K562 (cell line): ENCODE results near the gene DDAH1. TPM values are rescaled to one million over a fixed set of nuclear protein-coding genes. Genes with fewer than 3 reads are reported as not detected.

ENCODE experiments used
- CHAMP1 ChIP-seq: fragments of 450-650 bp; IDR thresholded peaks from 2 replicates; pipeline ENCODE4 v1.6.1; 2016; ENCODE audit warnings: mild to moderate bottlenecking
- MGA ChIP-seq: fragments of 450-650 bp; IDR thresholded peaks from 2 replicates; pipeline ENCODE4 v1.6.1; 2016; ENCODE audit warnings: mild to moderate bottlenecking, moderate library complexity
- PREB ChIP-seq: sonication (generic); formaldehyde crosslinking; IDR thresholded peaks from 2 replicates; pipeline ENCODE4 v1.8.1; 2023; ENCODE audit warnings: mild to moderate bottlenecking, missing genetic modification reagents
- SPI1 ChIP-seq: IDR thresholded peaks from 2 replicates; pipeline ENCODE4 v1.6.1; 2011; ENCODE audit warnings: low read depth, low read length, control low read depth, borderline replicate concordance
- TAF15 ChIP-seq: fragments of 200-400 bp; formaldehyde crosslinking; IDR thresholded peaks from 2 replicates; pipeline ENCODE4 v1.6.1; 2017; ENCODE audit warnings: mild to moderate bottlenecking, low read depth, low read length, moderate library complexity
- ZBTB49 ChIP-seq: sonication (generic); formaldehyde crosslinking; IDR thresholded peaks from 2 replicates; pipeline ENCODE4 v1.8.0; 2022; ENCODE audit warnings: missing genetic modification reagents, mild to moderate bottlenecking, borderline replicate concordance
- ZNF146 ChIP-seq: IDR thresholded peaks from one replicate; pipeline ENCODE4 v1.6.1; 2018; ENCODE audit warnings: missing compliant biosample characterization; ENCODE audit not compliant: unreplicated experiment
- ZNF511 ChIP-seq: sonication (generic); formaldehyde crosslinking; IDR thresholded peaks from 2 replicates; pipeline ENCODE4 v1.8.0; 2022; ENCODE audit warnings: mild to moderate bottlenecking, missing genetic modification reagents
- polyA plus RNA-seq, 8 experiments: library from polyadenylated mRNA; depleted of rRNA in 4 of 8; stranded (reverse) in 5 of 8; unstranded in 3 of 8; fragments of >200 nt; fragmentation: Nextera tagmentation in 2 of 8; fragmentation: Illumina TruSeq in 1 of 8; extraction: Ambion mirVana in 2 of 8; extraction: Trizol in 1 of 8; gene quantifications; 2 replicates each; pipeline versions ENCODE4 v1.2.1 to v1.2.3, GENCODE V29; 2011 to 2014; ENCODE audit warnings: inconsistent platforms in 1 of 8, missing spikeins in 1 of 8
- total RNA-seq, 7 experiments: library from RNA; depleted of rRNA in 6 of 7; stranded (reverse); fragments of >200 nt in 6 of 7; fragmentation: Illumina TruSeq in 2 of 7; extraction: Trizol in 2 of 7; gene quantifications; 2 replicates each; pipeline versions ENCODE4 v1.2.1 to v1.2.3, GENCODE V29; 2011 to 2021; ENCODE audit warnings: low replicate concordance in 1 of 7

DDAH1 gene
- total and polyA plus RNA-seq, 9 of the 15 experiments (the other 6 are each of a cell fraction or from before 2014, with no cell fraction given), result 0.04 to 0.24 (median 0.10) TPM

- TF ChIP-seq PREB (CRISPR knock-in tag), result no peak
- no peak for TF ChIP-seq ZNF146 (CRISPR knock-in tag)
- no peak for TF ChIP-seq TAF15
- no peak for TF ChIP-seq ZBTB49 (CRISPR knock-in tag)
- TF ChIP-seq ZNF511, result no peak
- TF ChIP-seq CHAMP1, result no peak
- no peak for TF ChIP-seq SPI1
- no peak for TF ChIP-seq MGA
Observed at GRCh38 chr1:85279458-85280080, 185.4 kb downstream of the DDAH1 start (continued).
